ENCODE results near the gene LMF1. TPM values are rescaled to one million over a fixed set of nuclear protein-coding genes. Genes with fewer than 3 reads are reported as not detected.

The LMF1 gene
- total RNA-seq, 1 donor, result 35.8 TPM

DNA sequence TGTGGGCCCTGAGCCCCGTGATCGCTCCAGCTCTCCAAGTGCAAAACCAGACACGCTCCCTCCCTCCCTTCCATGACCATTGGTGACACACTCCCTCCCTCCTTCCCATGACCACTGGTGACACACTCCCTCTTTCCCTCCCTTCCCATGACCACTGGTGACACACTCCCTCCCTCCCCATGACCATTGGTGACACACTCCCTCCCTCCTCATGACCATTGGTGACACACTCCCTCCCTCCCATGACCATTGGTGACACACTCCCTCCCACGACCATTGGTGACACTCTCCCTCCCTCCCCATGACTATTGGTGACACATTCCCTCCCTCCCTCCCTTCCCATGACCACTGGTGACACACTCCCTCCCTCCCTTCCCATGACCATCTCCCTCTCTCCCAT is 56.3 kb downstream of the LMF1 start:
- H3K4me2 ChIP-seq (ENCODE audit: insufficient read depth, low read length), result no peak overlapping the region
- no peak overlapping the region for H2AFZ ChIP-seq (ENCODE audit: low read length)
- H3K9me3 ChIP-seq (ENCODE audit: low read depth, low read length), result no peaks in the 10 kb centered on the region
- H3K4me1 ChIP-seq (ENCODE audit: insufficient read depth, low read length), result no peaks in the 10 kb centered on the region
- no peaks in the 10 kb centered on the region for H4K20me1 ChIP-seq (ENCODE audit: insufficient read depth, low read length)
- no peak overlapping the region for H3K27ac ChIP-seq (ENCODE audit: low read depth, low read length)
- peak; percentile 92 for DNase-seq (ENCODE audit: insufficient read length, low spot score, missing footprints)
- TF ChIP-seq, protein P1, sequence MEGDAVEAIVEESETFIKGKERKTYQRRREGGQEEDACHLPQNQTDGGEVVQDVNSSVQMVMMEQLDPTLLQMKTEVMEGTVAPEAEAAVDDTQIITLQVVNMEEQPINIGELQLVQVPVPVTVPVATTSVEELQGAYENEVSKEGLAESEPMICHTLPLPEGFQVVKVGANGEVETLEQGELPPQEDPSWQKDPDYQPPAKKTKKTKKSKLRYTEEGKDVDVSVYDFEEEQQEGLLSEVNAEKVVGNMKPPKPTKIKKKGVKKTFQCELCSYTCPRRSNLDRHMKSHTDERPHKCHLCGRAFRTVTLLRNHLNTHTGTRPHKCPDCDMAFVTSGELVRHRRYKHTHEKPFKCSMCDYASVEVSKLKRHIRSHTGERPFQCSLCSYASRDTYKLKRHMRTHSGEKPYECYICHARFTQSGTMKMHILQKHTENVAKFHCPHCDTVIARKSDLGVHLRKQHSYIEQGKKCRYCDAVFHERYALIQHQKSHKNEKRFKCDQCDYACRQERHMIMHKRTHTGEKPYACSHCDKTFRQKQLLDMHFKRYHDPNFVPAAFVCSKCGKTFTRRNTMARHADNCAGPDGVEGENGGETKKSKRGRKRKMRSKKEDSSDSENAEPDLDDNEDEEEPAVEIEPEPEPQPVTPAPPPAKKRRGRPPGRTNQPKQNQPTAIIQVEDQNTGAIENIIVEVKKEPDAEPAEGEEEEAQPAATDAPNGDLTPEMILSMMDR (IDR thresholded peaks at IDR 0.05; ENCODE audit: extremely low read depth, low read depth, low read length), result no peak
- H3K36me3 ChIP-seq (ENCODE audit: insufficient read depth, low read length), result no peaks in the 10 kb centered on the region
- H3K79me2 ChIP-seq (ENCODE audit: insufficient read depth, low read length), result no peaks in the 10 kb centered on the region
- no peaks in the 10 kb centered on the region for H3K27me3 ChIP-seq (ENCODE audit: insufficient read depth, low read length)
- H3K4me3 ChIP-seq (ENCODE audit: insufficient read depth, low read length), result no peak overlapping the region

DNA sequence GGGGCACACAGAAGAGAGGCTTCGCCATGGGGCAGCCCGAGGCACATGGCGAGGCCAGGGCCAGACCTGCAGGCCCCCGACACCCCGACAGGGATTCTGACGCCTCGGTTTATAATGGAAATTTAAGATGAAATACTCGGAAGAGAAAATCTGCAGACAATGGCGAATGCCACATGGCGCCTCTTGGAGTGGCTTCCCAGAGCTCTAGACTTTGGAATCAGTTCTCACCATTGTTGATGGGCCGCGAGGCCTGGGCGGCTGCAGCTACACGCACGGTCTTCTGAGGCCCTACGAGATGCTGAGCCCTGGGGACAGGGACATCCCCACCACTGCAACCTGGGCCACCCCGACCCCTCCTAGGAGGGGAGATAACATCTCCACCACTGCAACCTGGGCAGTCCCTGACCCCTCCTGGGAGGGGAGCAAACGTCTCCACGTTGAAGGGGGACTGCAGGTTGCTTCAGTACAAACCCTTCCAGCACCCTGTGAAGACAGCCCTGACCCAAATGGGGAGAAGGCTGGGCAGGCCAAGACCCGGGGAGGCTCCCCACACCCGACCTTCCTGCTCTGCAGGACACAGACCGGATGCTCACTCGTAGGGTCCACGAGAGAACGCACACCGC is 56.9 kb downstream of the LMF1 start:
- DNase-seq (ENCODE audit: insufficient read length, low spot score, missing footprints), result no peak
- Histone ChIP-seq H3K9me3 (ENCODE audit: low read depth, low read length) (no peaks in the 10 kb centered on the region), H3K36me3 (ENCODE audit: insufficient read depth, low read length) (no peaks in the 10 kb centered on the region), H3K4me2 (ENCODE audit: insufficient read depth, low read length) (no peak overlapping the region), H4K20me1 (ENCODE audit: insufficient read depth, low read length) (no peaks in the 10 kb centered on the region), H3K4me1 (ENCODE audit: insufficient read depth, low read length) (no peaks in the 10 kb centered on the region), H3K79me2 (ENCODE audit: insufficient read depth, low read length) (no peaks in the 10 kb centered on the region), H3K4me3 (ENCODE audit: insufficient read depth, low read length) (no peak overlapping the region), H2AFZ (ENCODE audit: low read length) (no peak overlapping the region), H3K27ac (ENCODE audit: low read depth, low read length) (no peak overlapping the region), H3K27me3 (ENCODE audit: insufficient read depth, low read length) (no peaks in the 10 kb centered on the region)
- TF ChIP-seq, protein P1 (IDR thresholded peaks at IDR 0.05; ENCODE audit: extremely low read depth, low read depth, low read length), result no peak

DNA sequence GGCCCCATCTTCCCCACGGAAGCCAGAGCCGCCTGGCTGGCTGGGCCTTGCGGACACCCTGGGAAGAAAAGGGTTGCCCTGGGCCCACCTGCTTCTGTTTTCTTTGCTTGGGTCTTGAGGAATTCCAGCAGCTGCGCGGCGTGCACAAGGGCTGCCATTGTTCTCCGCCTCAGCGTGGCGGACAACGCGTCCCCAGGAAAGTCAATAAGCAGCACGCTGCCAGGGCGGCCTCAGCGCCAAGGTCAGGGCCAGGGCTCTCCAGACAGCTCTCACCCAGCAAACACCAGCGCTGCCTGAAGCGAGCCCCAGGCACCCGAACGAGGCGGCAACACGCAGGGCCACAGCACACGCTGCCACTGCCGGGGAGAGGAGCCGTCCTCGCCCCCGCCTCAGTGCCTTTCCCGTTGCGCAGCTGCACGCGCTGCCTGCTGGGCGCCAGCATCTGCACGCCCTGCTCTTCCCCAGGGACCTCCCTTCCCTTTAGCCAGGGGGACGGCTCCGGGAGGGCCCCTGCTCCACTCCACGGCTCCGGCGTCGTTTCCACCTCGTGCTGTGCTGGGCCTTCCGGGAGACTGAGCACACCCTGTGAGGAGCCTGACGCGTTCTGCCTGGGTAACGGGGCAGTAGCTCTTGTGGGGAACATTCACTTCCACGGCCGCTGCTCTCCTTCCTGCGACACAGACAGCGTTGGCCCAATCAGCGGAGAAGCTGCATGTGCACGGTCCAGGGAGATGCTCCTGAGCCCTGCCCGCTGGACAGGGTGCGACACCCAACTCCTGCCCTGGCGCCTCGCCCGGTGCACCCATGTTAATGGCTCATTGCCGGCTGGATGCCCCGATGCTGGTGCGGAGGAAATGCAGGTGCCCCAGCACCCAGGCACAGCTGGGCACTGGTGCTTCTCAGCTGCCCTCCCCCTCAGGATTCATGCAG is 57.8 kb downstream of the LMF1 start:
- Histone ChIP-seq H4K20me1 (ENCODE audit: insufficient read depth, low read length) (no peaks in the 10 kb centered on the region), H3K27ac (ENCODE audit: low read depth, low read length) (no peak overlapping the region), H3K4me2 (ENCODE audit: insufficient read depth, low read length) (no peak overlapping the region), H2AFZ (ENCODE audit: low read length) (no peak overlapping the region), H3K27me3 (ENCODE audit: insufficient read depth, low read length) (no peaks in the 10 kb centered on the region), H3K79me2 (ENCODE audit: insufficient read depth, low read length) (no peaks in the 10 kb centered on the region), H3K4me3 (ENCODE audit: insufficient read depth, low read length) (no peak overlapping the region), H3K4me1 (ENCODE audit: insufficient read depth, low read length) (no peaks in the 10 kb centered on the region), H3K36me3 (ENCODE audit: insufficient read depth, low read length) (no peaks in the 10 kb centered on the region), H3K9me3 (ENCODE audit: low read depth, low read length) (no peaks in the 10 kb centered on the region)
- TF ChIP-seq, protein P1 (IDR thresholded peaks at IDR 0.05; ENCODE audit: extremely low read depth, low read depth, low read length), result no peak
- no peak for DNase-seq (ENCODE audit: insufficient read length, low spot score, missing footprints)

DNA sequence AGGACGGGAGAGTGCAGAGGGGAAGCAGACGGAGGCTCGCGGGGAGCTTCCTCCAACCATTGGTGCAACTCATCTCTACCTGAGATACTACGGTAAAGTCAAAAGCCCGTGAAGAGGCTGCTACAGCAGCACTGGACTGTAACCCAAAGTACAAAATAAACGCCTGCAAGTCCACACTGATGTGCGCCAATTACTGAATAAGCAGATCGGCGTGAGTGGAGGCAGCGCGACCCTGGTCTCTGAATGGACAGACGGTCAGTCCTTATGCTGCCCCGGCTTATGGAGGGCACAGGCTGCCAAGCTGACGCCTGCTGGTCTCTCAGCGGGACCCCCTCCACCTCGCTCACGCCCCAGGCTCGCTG is 58.5 kb downstream of the LMF1 start:
- H2AFZ ChIP-seq (ENCODE audit: low read length), result no peak overlapping the region
- no peaks in the 10 kb centered on the region for H4K20me1 ChIP-seq (ENCODE audit: insufficient read depth, low read length)
- no peak overlapping the region for H3K4me2 ChIP-seq (ENCODE audit: insufficient read depth, low read length)
- no peaks in the 10 kb centered on the region for H3K79me2 ChIP-seq (ENCODE audit: insufficient read depth, low read length)
- no peak overlapping the region for H3K27ac ChIP-seq (ENCODE audit: low read depth, low read length)
- no peaks in the 10 kb centered on the region for H3K36me3 ChIP-seq (ENCODE audit: insufficient read depth, low read length)
- no peak overlapping the region for H3K4me3 ChIP-seq (ENCODE audit: insufficient read depth, low read length)
- no peak for DNase-seq (ENCODE audit: insufficient read length, low spot score, missing footprints)
- H3K4me1 ChIP-seq (ENCODE audit: insufficient read depth, low read length), result no peaks in the 10 kb centered on the region
- H3K27me3 ChIP-seq (ENCODE audit: insufficient read depth, low read length), result no peaks in the 10 kb centered on the region
- H3K9me3 ChIP-seq (ENCODE audit: low read depth, low read length), result no peaks in the 10 kb centered on the region
- TF ChIP-seq, protein P1 (IDR thresholded peaks at IDR 0.05; ENCODE audit: extremely low read depth, low read depth, low read length), result no peak

All from osteoblast (primary cell).